Hepatocyte (in vitro differentiated cells): Measurements from ENCODE around the gene FA2H. TPM values are rescaled to one million over a fixed set of nuclear protein-coding genes. Genes with fewer than 3 reads are reported as not detected.

Experiments
- DNase-seq: peaks from one replicate; pipeline ENCODE4 v3.0.0-alpha.2; 2016; ENCODE audit warnings: low spot score
- H2AFZ ChIP-seq: fragments of 200-600 bp; sonication (generic); 2 replicates; pipeline ENCODE4 v1.6.0; 2016; ENCODE audit warnings: antibody characterized with exemption, mild to moderate bottlenecking
- H3K27ac ChIP-seq: fragments of 200-600 bp; sonication (generic); 2 replicates; pipeline ENCODE4 v1.5.1; 2016; ENCODE audit warnings: mild to moderate bottlenecking
- H3K27me3 ChIP-seq: fragments of 200-600 bp; sonication (generic); 2 replicates; pipeline ENCODE4 v1.6.1; 2016
- H3K36me3 ChIP-seq: fragments of 200-600 bp; sonication (generic); replicated peaks from 2 replicates; pipeline ENCODE4 v1.5.1; 2016; ENCODE audit warnings: low read depth; ENCODE audit not compliant: insufficient read depth
- H3K4me1 ChIP-seq: fragments of 200-600 bp; sonication (generic); 2 replicates; pipeline ENCODE4 v1.5.1; 2016; ENCODE audit warnings: mild to moderate bottlenecking, moderate library complexity; ENCODE audit not compliant: insufficient read depth
- H3K4me2 ChIP-seq: fragments of 200-600 bp; sonication (generic); 2 replicates; pipeline ENCODE4 v1.6.0; 2016
- H3K4me3 ChIP-seq: fragments of 200-600 bp; sonication (generic); 2 replicates; pipeline ENCODE4 v1.5.1; 2016; ENCODE audit warnings: mild to moderate bottlenecking
- H3K79me2 ChIP-seq: fragments of 200-600 bp; sonication (generic); 2 replicates; pipeline ENCODE4 v1.6.0; 2017; ENCODE audit warnings: mild to moderate bottlenecking
- H3K9me2 ChIP-seq: fragments of 200-600 bp; sonication (generic); replicated peaks from 2 replicates; pipeline ENCODE4 v1.6.0; 2017; ENCODE audit warnings: mild to moderate bottlenecking; ENCODE audit not compliant: insufficient read depth
- H3K9me3 ChIP-seq: fragments of 200-600 bp; sonication (generic); 2 replicates; pipeline ENCODE4 v1.5.1; 2016; ENCODE audit warnings: low read depth, mild to moderate bottlenecking
- H4K20me1 ChIP-seq: fragments of 200-600 bp; sonication (generic); 2 replicates; pipeline ENCODE4 v1.6.0; 2016; ENCODE audit warnings: mild to moderate bottlenecking; ENCODE audit not compliant: insufficient read depth, poor library complexity, severe bottlenecking
- EZH2 ChIP-seq: fragments of 200-600 bp; sonication (generic); IDR thresholded peaks from 2 replicates; pipeline ENCODE4 v1.6.1; 2016; ENCODE audit warnings: antibody characterized with exemption, mild to moderate bottlenecking, borderline replicate concordance
- EZH2phosphoT487 ChIP-seq: fragments of 200-600 bp; sonication (generic); IDR thresholded peaks from one replicate; pipeline ENCODE4 v1.6.1; 2018; ENCODE audit warnings: antibody characterized with exemption, mild to moderate bottlenecking, low read depth, moderate library complexity; ENCODE audit not compliant: unreplicated experiment, severe bottlenecking
- WGBS: methylation state at CpG from one replicate; pipeline ENCODE4 v1.1.6; 2016; ENCODE audit warnings: low lambda C conversion rate; ENCODE audit errors: missing lambda C conversion rate; 5-methylcytosine and 5-hydroxymethylcytosine counted together
- polyA plus RNA-seq: library from polyadenylated mRNA; unstranded; fragments of >200 nt; fragmentation: Nextera tagmentation; extraction: Ambion mirVana; gene quantifications from 2 replicates; pipeline ENCODE4 v1.2.1, GENCODE V29; 2016
- total RNA-seq: library from RNA; depleted of rRNA; stranded (reverse); fragments of >200 nt; gene quantifications from 2 replicates; pipeline ENCODE4 v1.2.3, GENCODE V29; 2014
- TF ChIP-seq, protein P1 (sequence below): fragments of 200-600 bp; sonication (generic); IDR thresholded peaks from 2 replicates; pipeline ENCODE4 v1.5.1; 2016; ENCODE audit warnings: antibody characterized with exemption, mild to moderate bottlenecking; ENCODE audit not compliant: poor library complexity

FA2H gene
- total and polyA plus RNA-seq, 2 experiments from 2014 or later = 2.1 to 7.8 TPM

DNA sequence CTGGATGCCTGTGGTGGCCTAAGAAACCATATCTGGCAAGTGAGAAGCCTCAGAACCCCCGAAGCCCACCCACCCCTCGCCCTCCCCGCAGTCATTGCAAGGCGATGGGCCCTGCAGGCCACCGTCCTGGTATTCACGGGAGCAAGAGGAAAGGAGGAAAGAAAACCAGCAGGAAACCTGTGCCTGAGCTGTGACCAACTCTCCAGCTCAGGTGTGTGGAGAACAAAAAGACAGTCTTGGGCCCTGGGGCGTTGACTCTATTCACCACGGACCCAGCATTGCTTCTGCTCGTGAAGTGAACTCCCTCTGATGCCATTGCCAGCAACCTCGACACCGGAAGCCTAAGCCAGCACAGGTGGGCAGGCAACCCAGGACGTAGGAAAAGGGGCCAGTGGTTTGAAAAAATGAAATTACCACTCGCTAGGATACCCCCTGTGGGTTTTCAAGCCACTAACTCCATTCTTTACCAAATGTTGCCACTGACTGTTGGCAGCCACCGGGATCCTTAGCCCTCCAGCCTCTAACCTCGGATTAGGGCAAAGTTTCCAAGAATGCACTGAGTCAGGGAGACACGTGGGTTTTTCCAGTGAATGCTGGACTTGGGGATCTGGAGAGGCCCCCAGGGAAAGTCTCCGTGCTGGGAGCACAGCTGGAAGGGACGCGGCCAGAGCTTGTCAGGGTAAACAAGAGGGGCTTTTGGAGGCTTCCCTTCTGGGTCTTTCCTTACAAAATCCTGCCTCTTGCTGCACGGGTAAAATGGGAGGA, 25.1 kb downstream of the FA2H start:
- no peak overlapping the region for H3K27ac ChIP-seq
- H2AFZ ChIP-seq = no peak overlapping the region
- H3K9me3 ChIP-seq = no peaks in the 10 kb centered on the region
- no peak overlapping the region for H3K4me3 ChIP-seq
- no peaks in the 10 kb centered on the region for H4K20me1 ChIP-seq
- WGBS = 54% methylated on average over 20 of the region's 20 CpGs
- TF ChIP-seq EZH2 (no peak), EZH2phosphoT487 (no peak)
- TF ChIP-seq, protein P1, sequence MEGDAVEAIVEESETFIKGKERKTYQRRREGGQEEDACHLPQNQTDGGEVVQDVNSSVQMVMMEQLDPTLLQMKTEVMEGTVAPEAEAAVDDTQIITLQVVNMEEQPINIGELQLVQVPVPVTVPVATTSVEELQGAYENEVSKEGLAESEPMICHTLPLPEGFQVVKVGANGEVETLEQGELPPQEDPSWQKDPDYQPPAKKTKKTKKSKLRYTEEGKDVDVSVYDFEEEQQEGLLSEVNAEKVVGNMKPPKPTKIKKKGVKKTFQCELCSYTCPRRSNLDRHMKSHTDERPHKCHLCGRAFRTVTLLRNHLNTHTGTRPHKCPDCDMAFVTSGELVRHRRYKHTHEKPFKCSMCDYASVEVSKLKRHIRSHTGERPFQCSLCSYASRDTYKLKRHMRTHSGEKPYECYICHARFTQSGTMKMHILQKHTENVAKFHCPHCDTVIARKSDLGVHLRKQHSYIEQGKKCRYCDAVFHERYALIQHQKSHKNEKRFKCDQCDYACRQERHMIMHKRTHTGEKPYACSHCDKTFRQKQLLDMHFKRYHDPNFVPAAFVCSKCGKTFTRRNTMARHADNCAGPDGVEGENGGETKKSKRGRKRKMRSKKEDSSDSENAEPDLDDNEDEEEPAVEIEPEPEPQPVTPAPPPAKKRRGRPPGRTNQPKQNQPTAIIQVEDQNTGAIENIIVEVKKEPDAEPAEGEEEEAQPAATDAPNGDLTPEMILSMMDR = no peak
- DNase-seq = no peak
- no peak overlapping the region for H3K4me2 ChIP-seq
- no peaks in the 10 kb centered on the region for H3K9me2 ChIP-seq
- H3K4me1 ChIP-seq = peaks cover under 1% of the 10 kb centered on the region
- no peaks in the 10 kb centered on the region for H3K27me3 ChIP-seq
- H3K36me3 ChIP-seq = no peaks in the 10 kb centered on the region
- H3K79me2 ChIP-seq = no peaks in the 10 kb centered on the region

DNA sequence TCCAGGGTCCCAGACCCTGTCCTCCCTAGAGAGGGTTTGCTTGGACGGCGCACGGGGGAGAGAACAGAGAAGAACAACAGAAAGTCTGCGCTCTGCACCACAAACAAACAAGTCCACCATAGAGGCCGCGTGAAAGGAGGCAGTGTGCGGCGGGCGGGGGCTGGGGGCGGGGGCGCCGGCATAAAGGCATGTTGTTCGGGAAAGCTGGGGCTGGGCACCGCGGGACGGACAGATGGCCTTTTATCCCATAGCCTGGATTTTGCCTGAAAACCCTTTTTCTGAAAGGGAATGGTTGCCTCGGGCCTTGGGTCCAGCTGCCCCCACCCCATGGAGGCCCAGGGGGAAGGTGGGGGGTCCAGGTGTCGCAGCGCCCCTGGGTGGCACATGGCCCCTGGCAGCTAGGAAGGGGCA, 26.0 kb downstream of the FA2H start:
- Histone ChIP-seq H3K4me3 (no peak overlapping the region), H3K27me3 (no peaks in the 10 kb centered on the region), H3K9me2 (no peaks in the 10 kb centered on the region), H4K20me1 (no peaks in the 10 kb centered on the region), H3K79me2 (no peaks in the 10 kb centered on the region), H3K36me3 (no peaks in the 10 kb centered on the region), H2AFZ (no peak overlapping the region), H3K9me3 (no peaks in the 10 kb centered on the region), H3K27ac (no peak overlapping the region), H3K4me1 (peaks cover 8% of the 10 kb centered on the region), H3K4me2 (no peak overlapping the region)
- TF ChIP-seq, protein P1 = no peak
- TF ChIP-seq EZH2phosphoT487 = no peak
- TF ChIP-seq EZH2 = no peak
- WGBS = 95% methylated on average over 11 of the region's 19 CpGs
- no peak for DNase-seq

DNA sequence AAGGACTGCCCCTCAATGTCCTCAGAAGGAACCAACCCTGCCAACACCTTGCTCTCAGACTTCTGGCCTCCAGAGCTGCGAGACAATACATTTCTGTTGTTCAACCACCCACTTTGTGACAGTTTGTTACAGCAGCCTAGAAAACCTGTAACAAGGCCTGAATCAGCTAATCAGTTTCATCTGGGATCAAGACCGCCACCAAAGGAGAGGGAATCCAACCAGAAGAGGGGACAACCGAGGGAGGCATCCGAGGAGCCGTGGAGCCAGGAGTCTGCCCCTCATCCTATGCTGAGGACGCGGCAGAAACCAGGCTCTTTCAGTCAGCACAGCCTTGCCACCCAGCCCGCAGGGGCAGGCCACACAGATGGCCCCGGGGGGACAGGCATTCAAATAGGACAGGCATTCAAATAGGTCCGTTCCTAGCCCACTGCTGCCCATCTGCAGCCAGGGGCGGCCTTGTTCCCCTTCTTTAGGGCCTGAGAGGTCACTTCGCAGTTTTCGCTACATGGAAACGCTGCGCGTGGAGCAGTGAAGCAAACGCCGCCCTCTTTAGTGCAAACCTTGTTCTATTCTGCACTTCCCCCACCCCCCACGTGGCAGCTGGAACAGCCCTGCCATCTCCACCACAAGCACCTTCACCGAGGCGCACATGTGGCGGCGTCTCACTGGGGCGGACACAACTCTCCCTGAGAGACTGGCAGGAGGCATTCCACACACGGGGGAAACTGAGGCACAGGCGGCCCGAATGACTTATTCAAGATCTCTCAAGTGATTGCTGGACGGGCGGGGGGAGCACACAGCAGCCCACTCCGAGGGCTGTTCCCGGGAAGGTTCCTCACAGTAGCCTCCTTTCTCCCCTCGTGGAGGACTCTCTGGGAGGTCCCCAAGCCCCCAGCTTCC, 26.7 kb downstream of the FA2H start:
- H3K4me3 ChIP-seq = no peak overlapping the region
- H3K79me2 ChIP-seq = no peaks in the 10 kb centered on the region
- H2AFZ ChIP-seq = no peak overlapping the region
- TF ChIP-seq EZH2phosphoT487 (no peak), EZH2 (no peak)
- TF ChIP-seq, protein P1 = no peak
- WGBS = 94% methylated on average over 31 of the region's 32 CpGs
- H3K4me1 ChIP-seq = peaks cover 15% of the 10 kb centered on the region
- H3K27ac ChIP-seq = no peak overlapping the region
- H3K9me3 ChIP-seq = no peaks in the 10 kb centered on the region
- no peaks in the 10 kb centered on the region for H4K20me1 ChIP-seq
- H3K36me3 ChIP-seq = no peaks in the 10 kb centered on the region
- H3K4me2 ChIP-seq = no peak overlapping the region
- no peaks in the 10 kb centered on the region for H3K9me2 ChIP-seq
- no peaks in the 10 kb centered on the region for H3K27me3 ChIP-seq
- DNase-seq = no peak
